Liver (tissue), 3 donors: ENCODE measurements around the gene GOPC.

Experiments
- CTCF ChIP-seq: fragments of 150-350 bp; IDR thresholded peaks from 2 replicates; pipeline ENCODE4 v1.5.1; 2017; ENCODE audit warnings: improper control_type of control experiment, low read depth, low read length; ENCODE audit not compliant: missing input control
- NR2F2 ChIP-seq: IDR thresholded peaks from 2 replicates; pipeline ENCODE4 v1.6.1; 2016; ENCODE audit warnings: antibody characterized with exemption
- RAD21 ChIP-seq, 2 donors: IDR thresholded peaks; 2 replicates each; pipeline ENCODE4 v1.6.1; 2016; ENCODE audit warnings: antibody characterized with exemption in 2 of 2, mild to moderate bottlenecking in 2 of 2
- ZBTB33 ChIP-seq: IDR thresholded peaks from 2 replicates; pipeline ENCODE4 v1.6.1; 2016; ENCODE audit warnings: antibody characterized with exemption
- donor health status: healthy.
- donor health status: healthy.

- TF ChIP-seq NR2F2 = no peak
- no peak for TF ChIP-seq CTCF
- no peak for TF ChIP-seq ZBTB33
- no peak for TF ChIP-seq RAD21 (IDR thresholded peaks at IDR 0.05)
Observed at GRCh38 chr6:117561128-117561527, 41.2 kb downstream of the GOPC start.
